Skin epidermis (tissue), 12 donors: Measurements from ENCODE around the gene PCLO.
A peak's percentile ranks its signal among the peaks of the same experiment; 100 is the strongest.

Experiments
- H3K27ac ChIP-seq, 21 experiments: fragments of 200-600 bp; sonication (generic) in 11 of 21; one replicate each; pipeline ENCODE4 v1.5.0; 2020; ENCODE audit warnings: mild to moderate bottlenecking in 3 of 21, inconsistent platforms in 2 of 21, moderate library complexity in 2 of 21
- H3K4me3 ChIP-seq, 7 experiments: fragments of 200-600 bp; sonication (generic) in 2 of 7; one replicate each; pipeline ENCODE4 v1.5.0; 2020; ENCODE audit warnings: inconsistent platforms in 2 of 7, mild to moderate bottlenecking in 2 of 7, moderate library complexity in 1 of 7

The PCLO gene

DNA sequence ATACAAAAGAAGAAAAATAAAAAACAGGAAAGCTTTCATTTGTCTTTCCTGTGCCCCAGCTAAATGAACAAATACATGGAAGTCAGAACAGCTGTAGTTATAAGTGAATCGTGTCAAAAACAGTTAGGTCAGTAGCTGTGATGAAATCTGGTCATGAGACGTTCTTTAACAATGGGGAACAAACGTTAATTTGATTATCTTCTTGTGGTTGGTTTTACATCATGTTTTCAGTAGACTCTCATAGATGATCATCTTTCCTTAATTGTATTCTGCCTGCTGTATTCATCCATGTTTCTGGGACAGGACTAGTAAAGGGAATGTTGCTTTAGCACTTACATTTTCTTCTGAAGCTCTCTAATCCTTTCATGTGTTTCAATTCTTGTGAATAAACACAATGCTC lies 97.0 kb downstream of the PCLO start:
- no peak overlapping the region for H3K27ac ChIP-seq
- no peak overlapping the region for H3K4me3 ChIP-seq

DNA sequence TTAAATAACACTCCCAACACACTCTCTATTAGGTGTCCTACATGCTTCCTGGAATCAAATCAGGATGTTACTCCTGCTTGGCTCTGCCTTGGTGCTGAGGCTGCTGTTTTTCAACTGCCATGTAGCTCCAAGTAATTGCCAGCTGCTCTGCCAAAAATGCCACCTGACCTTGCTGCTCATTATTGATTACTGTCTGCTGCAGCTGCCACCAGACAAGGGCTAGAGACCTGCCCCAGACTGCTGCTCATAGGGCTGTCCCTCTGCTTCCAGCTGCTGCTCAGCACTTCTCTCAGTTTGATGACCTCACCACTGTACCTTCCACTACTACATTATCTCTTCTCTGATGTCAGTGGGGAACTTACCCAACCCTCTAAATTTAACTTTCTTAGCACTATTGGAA lies 102.5 kb downstream of the PCLO start:
- H3K4me3 ChIP-seq: no peak overlapping the region

DNA sequence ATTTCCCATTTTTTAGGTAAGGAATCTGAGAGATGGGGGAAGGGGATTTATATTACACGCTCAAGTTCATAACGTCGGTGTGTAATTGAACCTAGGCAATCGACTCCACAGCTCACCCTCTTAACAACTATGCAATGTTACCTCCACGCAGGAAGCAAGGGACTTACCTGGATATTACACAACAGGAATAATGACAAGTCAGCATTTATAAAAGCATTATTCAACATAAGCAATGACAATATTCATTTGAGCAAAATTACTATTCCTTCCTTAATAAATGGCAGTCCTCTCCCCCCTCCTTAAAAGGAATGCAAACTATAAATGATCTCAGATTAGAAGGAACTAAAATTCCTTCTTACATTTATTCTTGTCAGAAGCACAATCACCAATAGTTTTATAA lies 104.0 kb downstream of the PCLO start:
- no peak overlapping the region for H3K4me3 ChIP-seq
- no peak overlapping the region for H3K27ac ChIP-seq

More for the DNA sequence above, 102.5 kb downstream of the PCLO start:
- no peak overlapping the region for H3K27ac ChIP-seq

DNA sequence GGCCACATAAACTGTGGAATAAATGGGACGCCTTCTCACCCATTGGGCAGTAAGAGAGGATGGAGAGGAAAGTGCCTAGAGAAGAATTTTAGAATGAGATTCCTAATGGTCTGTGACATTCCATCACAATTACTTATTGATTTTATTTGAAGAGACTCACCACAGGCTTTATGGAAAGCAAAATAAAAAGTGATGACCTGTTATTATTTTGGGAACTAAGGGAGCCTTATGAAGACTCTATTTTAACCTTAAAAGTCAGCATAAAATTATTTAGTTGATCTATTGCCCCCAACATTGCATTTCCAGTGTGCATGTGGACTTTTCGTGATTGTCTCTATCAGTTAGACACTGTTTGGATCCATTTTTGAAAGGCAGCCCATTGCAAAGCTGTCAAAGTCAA lies 107.5 kb downstream of the PCLO start:
- Histone ChIP-seq H3K27ac (no peak overlapping the region), H3K4me3 (no peak overlapping the region)

DNA sequence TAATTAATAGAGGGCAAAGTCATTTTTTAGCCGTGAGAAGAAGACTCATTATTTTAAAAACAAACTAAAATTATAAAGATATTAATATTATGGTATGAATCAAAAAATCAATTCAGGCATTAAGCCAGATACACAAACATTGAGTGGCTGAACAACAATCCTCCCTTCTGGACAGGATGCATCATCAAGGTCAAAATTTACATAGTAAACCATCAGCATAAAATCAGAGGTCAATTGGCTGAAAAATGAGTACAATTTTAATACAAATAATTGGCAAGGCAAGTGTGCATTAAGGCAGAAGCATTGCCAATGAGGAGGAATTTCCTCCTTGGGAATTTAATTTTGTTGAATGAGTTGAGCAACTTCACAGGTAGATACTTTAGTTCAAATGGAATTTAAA lies 108.2 kb downstream of the PCLO start:
- Histone ChIP-seq H3K27ac (no peak overlapping the region), H3K4me3 (no peak overlapping the region)

DNA sequence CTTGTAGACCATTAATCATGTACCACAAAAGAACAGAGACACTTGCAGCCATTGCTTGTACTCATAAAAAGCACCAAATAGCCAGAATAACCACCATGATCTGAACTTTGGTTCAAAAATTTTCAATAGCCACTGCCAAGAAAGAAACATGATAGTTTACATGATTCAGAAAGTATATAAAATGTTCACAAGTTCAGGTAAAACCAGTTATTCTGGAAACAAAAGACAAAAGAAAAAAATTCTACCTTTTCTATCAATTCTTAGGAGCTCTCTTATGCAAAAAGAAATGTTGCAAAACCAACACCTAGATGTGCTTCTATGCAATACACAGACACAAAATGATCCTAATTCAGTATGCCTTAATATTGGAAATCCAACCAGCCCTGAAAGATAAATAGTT lies 108.7 kb downstream of the PCLO start:
- Histone ChIP-seq H3K27ac (no peak overlapping the region), H3K4me3 (no peak overlapping the region)

DNA sequence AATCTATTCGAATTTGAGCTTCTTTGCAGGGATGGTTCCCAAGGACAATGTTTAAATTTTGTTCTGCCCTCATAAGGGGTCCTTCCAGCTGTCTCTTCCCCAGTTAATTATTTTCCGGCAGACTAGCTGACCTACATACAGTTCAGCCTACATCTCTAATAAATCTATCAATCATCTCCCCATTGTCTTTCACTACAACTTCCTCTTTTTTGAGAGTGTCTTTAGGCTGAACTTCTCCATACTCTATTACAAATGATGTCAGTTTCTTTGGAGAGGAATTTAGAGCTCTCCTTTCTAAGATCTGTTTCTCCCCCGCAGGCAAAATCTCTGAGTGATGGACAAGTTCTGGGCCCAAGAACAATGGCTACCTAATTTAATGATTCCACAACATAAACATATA lies 122.2 kb downstream of the PCLO start:
- no peak overlapping the region for H3K27ac ChIP-seq
- no peak overlapping the region for H3K4me3 ChIP-seq

DNA sequence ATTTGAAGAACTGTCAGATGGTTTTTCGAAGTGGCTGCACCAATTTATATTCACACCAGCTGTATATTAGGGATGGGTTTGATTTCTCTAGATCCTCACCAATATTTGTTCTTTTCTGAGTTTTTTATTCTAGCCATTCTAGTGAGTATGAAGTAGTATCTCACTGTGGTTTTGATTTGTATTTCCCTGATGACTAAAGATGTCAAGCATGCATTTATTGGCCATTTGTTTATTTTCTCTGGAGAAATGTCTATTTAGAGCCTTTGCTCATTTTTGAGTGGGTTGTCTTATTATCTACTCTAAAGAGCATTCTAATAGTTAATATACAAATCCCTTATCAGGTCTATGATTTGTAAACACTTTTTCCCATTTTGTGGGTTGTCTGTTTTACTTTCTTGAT lies 123.9 kb downstream of the PCLO start:
- Histone ChIP-seq H3K27ac (no peak overlapping the region), H3K4me3 (no peak overlapping the region)

DNA sequence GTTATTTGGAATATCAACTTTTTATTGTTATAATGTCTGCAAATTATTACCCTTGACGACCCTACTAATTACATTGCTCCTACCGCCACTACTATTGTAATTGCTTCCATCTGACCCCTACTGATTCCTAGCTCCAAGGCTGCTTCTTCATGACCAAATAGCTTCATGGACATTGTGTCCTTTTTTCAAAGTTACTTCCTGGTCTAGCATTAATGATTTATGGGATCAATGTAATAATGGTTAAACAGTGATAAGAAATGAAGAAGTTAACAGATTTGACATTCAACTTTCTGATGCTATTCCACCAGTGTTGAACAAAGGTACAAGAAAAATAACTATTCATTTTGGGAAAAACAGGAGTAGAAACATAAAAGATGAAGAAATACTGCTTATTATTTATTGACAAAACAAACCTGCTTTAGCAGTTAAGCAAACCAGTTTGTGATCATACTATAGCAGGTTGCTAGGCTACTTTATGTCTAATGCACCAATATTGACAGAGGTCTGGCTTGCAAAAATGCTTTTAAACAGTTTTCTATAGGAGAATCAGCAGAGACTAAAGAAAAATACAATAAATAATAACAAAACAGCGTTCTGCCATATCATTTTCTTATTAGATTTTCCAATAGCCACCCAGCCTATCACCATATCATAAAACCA lies 125.8 kb downstream of the PCLO start:
- H3K27ac ChIP-seq: no peak overlapping the region

DNA sequence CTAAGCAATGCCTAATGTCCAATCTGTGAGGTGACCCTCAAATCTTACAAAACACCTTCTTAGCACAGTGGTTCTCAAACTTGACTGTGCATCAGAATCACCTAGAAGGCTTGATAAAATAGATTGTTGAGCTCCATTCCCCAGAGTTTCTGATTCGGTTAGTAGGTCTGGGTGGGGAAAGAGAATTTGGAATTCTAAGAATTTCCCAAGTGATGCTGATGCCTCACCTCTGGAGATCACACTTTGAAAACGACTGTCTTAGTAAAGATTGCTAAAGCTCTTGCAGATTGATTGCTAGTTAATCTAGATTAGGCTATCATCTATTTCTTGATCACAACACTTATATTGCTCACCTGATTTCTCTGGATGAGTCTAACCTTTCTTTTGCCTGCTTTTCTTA lies 126.6 kb downstream of the PCLO start:
- no peak overlapping the region for H3K4me3 ChIP-seq

More for the DNA sequence above, 125.8 kb downstream of the PCLO start:
- no peak overlapping the region for H3K4me3 ChIP-seq

DNA sequence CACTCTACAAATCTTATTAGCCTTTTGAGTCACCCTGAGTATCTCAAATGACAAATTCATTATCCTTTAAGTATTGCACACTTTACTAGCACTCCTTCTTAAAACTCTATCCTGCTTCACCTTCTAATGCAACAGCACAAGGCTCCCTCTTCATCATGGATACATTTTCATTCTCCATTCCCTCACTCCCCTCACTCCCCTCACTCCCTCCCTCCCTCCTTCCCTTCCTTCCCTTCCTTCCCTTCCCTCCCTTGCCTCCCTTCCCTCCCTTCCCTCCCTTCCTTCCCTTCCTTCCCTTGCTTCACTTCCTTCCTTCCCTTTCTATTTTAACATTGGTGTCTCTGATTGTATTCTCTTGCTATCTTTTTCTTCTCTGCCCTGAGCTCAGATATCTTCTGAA lies 130.5 kb downstream of the PCLO start:
- no peak overlapping the region for H3K4me3 ChIP-seq

More for the DNA sequence above, 126.6 kb downstream of the PCLO start:
- H3K27ac ChIP-seq: no peak overlapping the region

DNA sequence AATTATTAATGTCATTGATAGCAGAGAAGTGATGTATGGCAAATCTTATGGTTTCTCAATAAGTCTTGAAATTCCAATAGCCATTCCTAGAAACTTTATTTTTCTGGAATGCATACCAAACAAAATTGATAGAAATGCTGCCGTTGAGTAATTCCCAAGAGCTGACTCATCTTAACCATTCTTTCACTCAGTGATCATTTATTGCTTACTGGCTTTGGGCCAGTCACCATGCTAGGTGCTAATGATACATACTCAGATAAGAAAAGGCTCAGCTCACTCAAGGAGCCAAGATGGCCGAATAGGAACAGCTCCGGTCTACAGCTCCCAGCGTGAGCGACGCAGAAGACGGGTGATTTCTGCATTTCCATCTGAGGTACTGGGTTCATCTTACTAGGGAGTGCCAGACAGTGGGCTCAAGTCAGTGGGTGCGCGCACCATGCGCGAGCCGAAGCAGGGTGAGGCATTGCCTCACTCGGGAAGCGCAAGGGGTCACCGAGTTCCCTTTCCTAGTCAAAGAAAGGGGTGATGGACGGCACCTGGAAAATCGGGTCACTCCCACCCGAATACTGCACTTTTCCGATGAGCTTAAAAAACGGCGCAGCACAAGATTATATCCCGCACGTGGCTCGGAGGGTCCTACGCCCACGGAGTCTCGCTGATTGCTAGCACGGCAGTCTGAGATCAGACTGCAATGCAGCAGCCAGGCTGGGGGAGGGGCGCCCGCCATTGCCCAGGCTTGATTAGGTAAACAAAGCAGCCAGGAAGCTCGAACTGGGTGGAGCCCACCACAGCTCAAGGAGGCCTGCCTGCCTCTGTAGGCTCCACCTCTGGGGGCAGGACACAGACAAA lies 138.6 kb downstream of the PCLO start:
- Histone ChIP-seq H3K4me3 (peak overlapping the region in 2 of 7 experiments; percentile 15 to 18), H3K27ac (peak overlapping the region in 2 of 21 experiments; percentile 17 to 50)

More for the DNA sequence above, 130.5 kb downstream of the PCLO start:
- no peak overlapping the region for H3K27ac ChIP-seq

DNA sequence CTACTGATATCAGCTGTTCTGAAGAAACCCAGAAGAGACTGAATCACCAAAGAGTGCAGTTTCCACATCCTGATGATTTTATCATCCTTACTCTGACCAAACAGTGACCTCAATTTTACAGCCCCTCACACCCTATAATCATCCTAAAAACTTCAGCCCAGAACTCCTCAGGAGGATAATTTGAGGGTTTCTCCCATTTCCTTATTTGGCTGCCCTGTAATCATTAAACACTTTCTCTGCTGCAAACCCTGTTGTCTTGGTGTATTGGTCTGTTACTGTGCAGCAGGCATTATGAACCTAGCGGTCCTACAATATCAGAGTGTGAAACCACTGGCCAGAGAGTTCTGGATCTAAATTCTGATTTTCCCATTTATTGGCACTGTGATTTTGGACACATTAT lies 141.7 kb downstream of the PCLO start:
- H3K4me3 ChIP-seq: no peak overlapping the region

DNA sequence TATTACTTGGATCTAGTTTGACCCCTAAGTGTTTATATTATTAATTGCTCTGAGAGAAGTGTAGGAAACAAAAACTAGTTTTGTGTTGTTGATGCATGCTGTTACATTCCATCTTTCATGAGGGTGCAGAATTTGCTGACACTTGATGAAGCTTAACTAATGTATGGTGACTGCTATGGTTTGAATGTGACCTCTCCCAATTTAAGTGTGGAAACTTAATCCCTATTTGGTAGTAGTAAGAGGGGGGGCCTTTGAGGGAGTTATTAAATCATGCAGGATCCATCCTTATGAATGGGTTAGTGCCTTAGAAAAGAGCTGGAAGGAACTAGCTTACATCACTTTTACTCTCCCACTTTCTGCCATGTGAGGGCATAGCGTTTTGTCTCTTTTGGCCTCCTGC lies 142.5 kb downstream of the PCLO start:
- H3K27ac ChIP-seq: no peak overlapping the region
- no peak overlapping the region for H3K4me3 ChIP-seq

More for the DNA sequence above, 141.7 kb downstream of the PCLO start:
- no peak overlapping the region for H3K27ac ChIP-seq

DNA sequence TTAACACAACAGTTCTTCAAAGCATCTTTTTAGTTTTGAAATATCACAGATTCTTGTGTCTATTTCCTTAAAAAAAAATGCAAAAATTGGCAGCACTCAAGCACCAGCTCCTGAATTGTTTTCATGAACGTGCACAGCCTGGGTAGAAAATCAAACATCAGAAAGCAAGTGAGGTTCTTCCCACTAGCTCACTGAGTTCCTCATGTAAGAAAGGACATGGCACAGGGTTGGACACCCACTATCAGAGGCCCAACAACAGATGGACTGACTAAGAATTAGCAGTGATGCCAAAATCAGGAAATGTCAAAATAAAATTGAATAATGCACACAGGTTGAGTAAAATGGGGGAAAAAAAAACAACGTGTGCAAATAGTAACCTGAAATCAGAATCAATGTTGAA lies 146.8 kb downstream of the PCLO start:
- Histone ChIP-seq H3K4me3 (no peak overlapping the region), H3K27ac (no peak overlapping the region)

DNA sequence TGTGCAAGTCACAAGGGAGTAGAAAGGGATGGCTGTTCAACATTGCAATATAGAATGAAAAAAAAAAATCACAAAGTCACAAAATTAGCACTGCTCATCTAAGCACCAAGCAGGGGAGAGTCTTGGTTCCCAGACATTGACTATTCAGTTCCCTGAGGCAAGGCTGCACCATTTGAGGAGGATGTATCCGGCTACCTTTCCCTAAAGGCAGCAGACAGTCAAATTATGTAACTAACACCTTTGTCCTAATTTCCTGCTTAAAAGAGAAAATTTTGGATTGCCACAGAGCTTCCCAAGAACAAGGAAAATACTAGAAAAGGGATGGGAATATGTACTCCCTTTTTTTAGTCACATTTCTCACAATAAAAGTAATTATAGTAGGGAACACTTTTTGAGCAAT lies 148.1 kb downstream of the PCLO start:
- H3K4me3 ChIP-seq: no peak overlapping the region
- no peak overlapping the region for H3K27ac ChIP-seq

DNA sequence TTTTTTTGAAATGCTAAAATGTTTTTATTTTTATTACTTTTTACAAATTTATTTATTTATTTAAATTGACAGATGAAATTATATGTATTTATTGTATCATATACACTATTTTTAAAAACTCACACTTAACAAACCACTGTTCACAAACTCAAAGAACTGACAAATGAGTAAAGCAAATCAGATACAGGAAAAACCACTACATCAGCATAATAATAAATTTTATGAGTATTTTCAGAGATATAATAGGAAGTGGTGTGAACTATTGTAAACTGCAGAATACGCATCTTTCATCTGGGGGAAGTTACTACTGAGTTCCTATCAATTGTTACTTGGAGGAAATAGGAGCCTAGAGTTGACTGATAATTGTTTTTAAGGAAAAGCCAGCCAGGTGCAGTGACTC lies 150.7 kb downstream of the PCLO start:
- no peak overlapping the region for H3K4me3 ChIP-seq

DNA sequence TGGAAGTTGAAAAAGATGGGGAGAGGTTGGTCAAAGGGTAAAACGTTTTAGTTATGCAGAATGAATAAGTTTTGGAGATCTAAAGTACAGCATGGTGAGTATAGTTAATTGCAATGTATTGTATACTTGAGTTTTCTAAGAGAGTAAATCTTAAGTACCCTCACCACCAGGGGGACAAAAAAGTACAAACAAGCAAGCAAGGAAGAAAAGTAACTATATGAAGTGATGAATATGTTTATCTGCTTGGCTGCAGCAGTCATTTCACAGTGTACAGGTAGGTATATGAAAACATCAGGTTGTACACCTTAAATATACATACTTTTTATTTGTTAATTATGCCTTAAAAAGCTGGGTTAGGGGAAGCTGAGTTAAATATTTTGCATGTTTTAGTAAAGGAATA lies 157.3 kb downstream of the PCLO start:
- H3K27ac ChIP-seq: no peak overlapping the region
- H3K4me3 ChIP-seq: no peak overlapping the region

More for the DNA sequence above, 150.7 kb downstream of the PCLO start:
- H3K27ac ChIP-seq: no peak overlapping the region

DNA sequence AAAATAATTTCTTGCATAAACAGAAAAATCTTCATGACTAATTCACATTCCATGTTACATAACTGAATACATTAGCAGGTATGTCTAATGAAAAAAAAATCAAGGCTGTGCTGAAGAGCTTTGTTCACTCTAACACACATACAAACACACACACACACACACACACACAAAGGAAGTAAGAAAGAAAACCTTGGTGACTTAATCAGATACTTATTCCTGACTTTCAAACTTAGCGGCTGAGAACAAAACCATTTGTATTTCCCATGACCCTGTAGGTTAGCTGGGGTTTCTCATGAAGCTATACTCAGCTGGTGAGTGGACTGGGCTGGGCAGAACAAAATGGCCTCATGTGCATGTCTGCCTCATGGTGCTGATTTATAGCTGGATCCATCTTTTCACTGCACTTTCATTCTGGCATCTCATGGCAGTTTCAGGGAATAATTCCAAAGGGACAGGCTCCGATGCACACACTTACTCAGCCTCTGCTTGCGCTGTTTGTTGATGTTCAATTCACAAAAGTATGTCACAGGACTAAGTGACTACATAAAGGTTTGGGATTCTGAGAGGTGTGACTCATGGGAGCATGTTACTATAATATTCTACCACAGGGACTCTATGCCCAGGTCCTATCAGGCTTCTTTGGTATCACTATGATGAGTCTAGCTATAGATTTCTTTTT lies 161.2 kb downstream of the PCLO start:
- Histone ChIP-seq H3K27ac (no peak overlapping the region), H3K4me3 (no peak overlapping the region)

DNA sequence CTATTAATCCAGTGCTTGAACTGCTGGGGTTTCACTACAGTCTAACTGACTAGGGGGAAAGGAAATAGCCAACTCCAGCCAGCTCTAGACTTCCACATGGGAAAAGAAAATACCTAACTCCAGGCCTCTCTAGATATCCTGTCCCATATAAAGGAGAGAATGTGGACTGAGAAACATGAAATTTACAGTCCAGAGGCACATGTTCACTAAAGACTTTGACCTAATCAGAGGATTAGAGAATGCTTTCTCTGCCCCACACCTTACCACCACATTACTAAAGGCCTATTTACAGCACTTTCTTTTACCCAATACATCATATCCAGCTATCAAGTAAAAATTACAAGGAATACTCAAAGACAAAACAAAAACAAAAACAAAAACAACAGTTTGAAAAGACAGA lies 164.2 kb downstream of the PCLO start:
- H3K4me3 ChIP-seq: no peak overlapping the region
- H3K27ac ChIP-seq: no peak overlapping the region
